Mesendoderm (in vitro differentiated cells): ENCODE data around the gene ABTB1.

Experiments used
- DNase-seq: peaks from one replicate; pipeline ENCODE4 v3.0.0; 2013
- H2AK5ac ChIP-seq: 2 replicates; pipeline ENCODE4 v1.6.1; 2013; ENCODE audit warnings: low read length, inconsistent platforms
- H2BK120ac ChIP-seq: 2 replicates; pipeline ENCODE4 v1.6.1; 2013; ENCODE audit warnings: low read depth, mild to moderate bottlenecking, low read length, moderate library complexity, mixed read lengths
- H2BK15ac ChIP-seq: replicated peaks from 2 replicates; pipeline ENCODE4 v1.6.1; 2013; ENCODE audit warnings: low read depth, mild to moderate bottlenecking, moderate library complexity
- H2BK5ac ChIP-seq: 2 replicates; pipeline ENCODE4 v1.6.1; 2013; ENCODE audit warnings: low read length, inconsistent platforms
- H3K18ac ChIP-seq: 2 replicates; pipeline ENCODE4 v1.6.1; 2013; ENCODE audit warnings: mild to moderate bottlenecking, low read length, mixed read lengths
- H3K23ac ChIP-seq: one replicate; pipeline ENCODE4 v1.6.1; 2013; ENCODE audit warnings: low read length
- H3K27ac ChIP-seq: 2 replicates; pipeline ENCODE4 v1.5.1; 2013; ENCODE audit warnings: low read depth, mild to moderate bottlenecking, inconsistent platforms, low read length, moderate library complexity
- H3K27me3 ChIP-seq: 2 replicates; pipeline ENCODE4 v1.6.1; 2013; ENCODE audit warnings: low read length, control low read depth, mild to moderate bottlenecking, inconsistent platforms; ENCODE audit not compliant: insufficient read depth, poor library complexity
- H3K36me3 ChIP-seq: 2 replicates; pipeline ENCODE4 v1.6.1; 2013; ENCODE audit warnings: low read length, inconsistent platforms; ENCODE audit not compliant: control insufficient read depth, insufficient read depth
- H3K4ac ChIP-seq: one replicate; pipeline ENCODE4 v1.6.1; 2013; ENCODE audit warnings: low read depth, mild to moderate bottlenecking, low read length, moderate library complexity
- H3K4me1 ChIP-seq: 2 replicates; pipeline ENCODE4 v1.6.1; 2013; ENCODE audit warnings: low read depth, low read length, inconsistent platforms; ENCODE audit not compliant: control insufficient read depth
- H3K4me2 ChIP-seq: 2 replicates; pipeline ENCODE4 v1.6.1; 2013; ENCODE audit warnings: low read length
- H3K4me3 ChIP-seq: 2 replicates; pipeline ENCODE4 v1.5.1; 2013; ENCODE audit warnings: mild to moderate bottlenecking, low read length
- H3K56ac ChIP-seq: one replicate; pipeline ENCODE4 v1.6.1; 2013; ENCODE audit warnings: low read length
- H3K79me1 ChIP-seq: 2 replicates; pipeline ENCODE4 v1.6.1; 2013; ENCODE audit warnings: low read length, inconsistent platforms
- H3K79me2 ChIP-seq: 2 replicates; pipeline ENCODE4 v1.6.1; 2013; ENCODE audit warnings: mild to moderate bottlenecking, low read length; ENCODE audit not compliant: control insufficient read depth, insufficient read depth
- H3K9ac ChIP-seq: 2 replicates; pipeline ENCODE4 v1.6.1; 2013; ENCODE audit warnings: low read length, inconsistent platforms
- H4K5ac ChIP-seq: one replicate; pipeline ENCODE4 v1.6.1; 2013; ENCODE audit warnings: low read length
- H4K8ac ChIP-seq: one replicate; pipeline ENCODE4 v1.6.1; 2013; ENCODE audit warnings: low read depth, mild to moderate bottlenecking, control low read depth, low read length, moderate library complexity
- WGBS: extraction: QIAGEN DNeasy Blood & Tissue Kit; methylation state at CpG from one replicate; pipeline ENCODE4 v1.1.7; 2013; ENCODE audit warnings: low lambda C conversion rate, missing lambda C conversion rate; ENCODE audit not compliant: insufficient coverage; ENCODE audit errors: extremely low coverage; 5-methylcytosine and 5-hydroxymethylcytosine counted together

The ABTB1 gene

DNA sequence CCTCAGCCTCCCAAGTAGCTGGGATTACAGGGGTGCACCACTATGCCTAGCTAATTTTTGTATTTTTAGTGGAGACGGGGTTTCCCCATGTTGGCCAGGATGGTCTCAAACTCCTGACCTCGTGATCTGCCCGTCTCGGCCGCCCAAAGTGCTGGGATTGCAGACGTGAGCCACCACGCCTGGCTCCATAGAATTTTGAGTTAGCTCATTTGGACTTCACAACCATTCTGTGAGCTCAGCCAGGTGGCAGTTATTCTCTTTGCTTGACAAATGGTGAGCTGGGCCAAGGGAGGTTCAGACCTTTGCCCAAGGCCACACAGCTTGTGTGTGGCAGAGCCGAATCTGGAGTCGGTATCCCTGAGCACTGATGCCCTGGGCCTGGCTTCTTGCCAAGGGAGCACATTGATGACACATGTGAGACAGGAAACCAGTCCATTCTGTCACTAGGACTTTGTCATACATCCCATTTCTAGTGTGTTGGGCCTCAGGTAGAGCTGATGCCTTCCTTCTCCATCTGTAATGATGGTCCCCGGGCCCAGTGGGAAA, 26.2 kb upstream of the ABTB1 start:
- no peak overlapping the region for H2BK15ac ChIP-seq
- no peaks in the 10 kb centered on the region for H3K36me3 ChIP-seq
- no peaks in the 10 kb centered on the region for H3K4me1 ChIP-seq
- DNase-seq = no peak
- H2AK5ac ChIP-seq = no peak overlapping the region
- H3K27ac ChIP-seq = no peak overlapping the region
- no peak overlapping the region for H2BK5ac ChIP-seq
- no peak overlapping the region for H3K18ac ChIP-seq
- WGBS = no CpG with 5 or more reads among the region's 10 CpGs
- no peaks in the 10 kb centered on the region for H3K79me2 ChIP-seq
- no peak overlapping the region for H2BK120ac ChIP-seq
- no peak overlapping the region for H3K4me2 ChIP-seq
- H3K4ac ChIP-seq = no peak overlapping the region
- H3K56ac ChIP-seq = no peak overlapping the region
- H3K79me1 ChIP-seq = no peaks in the 10 kb centered on the region
- no peak overlapping the region for H3K4me3 ChIP-seq
- H3K27me3 ChIP-seq = no peaks in the 10 kb centered on the region
- no peak overlapping the region for H4K8ac ChIP-seq
- H3K9ac ChIP-seq = no peak overlapping the region
- no peak overlapping the region for H4K5ac ChIP-seq
- no peak overlapping the region for H3K23ac ChIP-seq

DNA sequence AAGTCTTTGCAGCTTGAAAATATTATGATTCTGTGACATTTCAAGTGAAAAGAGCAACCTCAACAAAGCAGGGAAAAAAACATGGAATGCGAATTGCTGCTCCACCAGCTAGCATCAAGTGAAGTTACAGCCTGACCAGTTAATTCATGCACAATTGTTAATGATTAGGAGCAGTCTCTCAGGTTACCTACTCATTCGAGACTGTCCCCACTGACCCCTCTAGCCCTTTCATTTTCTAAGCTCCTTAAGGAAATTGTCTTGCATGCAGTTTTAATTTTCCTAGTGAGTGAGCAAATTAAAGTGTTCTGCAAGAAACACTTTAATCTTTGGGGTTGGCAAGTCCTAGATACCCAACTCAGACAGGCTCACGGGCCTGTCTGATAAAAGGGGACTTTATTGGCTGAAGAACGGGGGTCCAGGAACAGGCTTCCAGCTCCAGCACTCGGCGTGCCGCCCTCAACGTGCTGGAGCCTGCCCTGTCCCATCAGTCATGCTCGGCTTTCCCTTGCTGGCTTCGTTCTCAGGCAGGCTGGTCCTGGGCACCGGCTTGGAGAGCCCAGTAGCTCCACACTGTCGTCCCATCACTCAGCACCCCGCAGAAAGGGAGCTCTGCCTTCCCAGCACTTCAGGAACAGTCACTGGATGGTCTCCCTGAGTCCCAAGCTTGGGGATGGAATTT, 25.4 kb upstream of the ABTB1 start:
- H3K27me3 ChIP-seq = no peaks in the 10 kb centered on the region
- no peaks in the 10 kb centered on the region for H3K79me2 ChIP-seq
- no peak overlapping the region for H3K4me2 ChIP-seq
- H2BK5ac ChIP-seq = no peak overlapping the region
- H3K27ac ChIP-seq = no peak overlapping the region
- no peak overlapping the region for H2AK5ac ChIP-seq
- no peak overlapping the region for H4K5ac ChIP-seq
- no peak overlapping the region for H3K18ac ChIP-seq
- H3K4me1 ChIP-seq = no peaks in the 10 kb centered on the region
- no peak overlapping the region for H2BK15ac ChIP-seq
- no peak overlapping the region for H3K4ac ChIP-seq
- no peak for DNase-seq
- no peaks in the 10 kb centered on the region for H3K79me1 ChIP-seq
- H3K4me3 ChIP-seq = no peak overlapping the region
- H3K23ac ChIP-seq = no peak overlapping the region
- H3K9ac ChIP-seq = no peak overlapping the region
- H4K8ac ChIP-seq = no peak overlapping the region
- no peaks in the 10 kb centered on the region for H3K36me3 ChIP-seq
- H2BK120ac ChIP-seq = no peak overlapping the region
- no peak overlapping the region for H3K56ac ChIP-seq
- WGBS = no CpG with 5 or more reads among the region's 13 CpGs

DNA sequence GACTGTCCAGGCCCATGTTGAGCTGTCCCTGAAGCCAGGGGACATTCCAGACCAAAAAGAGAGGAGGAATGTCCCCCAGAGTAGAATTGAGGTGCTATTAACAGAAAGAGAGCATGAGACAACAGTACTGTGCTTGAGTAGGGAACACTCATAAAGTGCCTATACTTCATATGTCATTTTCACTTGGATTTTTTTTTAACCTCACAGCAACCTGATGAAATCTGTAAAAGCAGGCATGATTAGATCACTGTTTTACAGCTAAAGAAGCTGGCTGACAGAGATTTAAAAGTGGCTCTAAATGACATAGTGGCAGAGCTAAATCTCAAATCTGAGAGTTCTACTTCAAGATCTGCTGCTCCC, 24.9 kb upstream of the ABTB1 start:
- H3K4me2 ChIP-seq = no peak overlapping the region
- no peak overlapping the region for H2BK5ac ChIP-seq
- DNase-seq = no peak
- H4K5ac ChIP-seq = no peak overlapping the region
- H3K23ac ChIP-seq = no peak overlapping the region
- H3K79me2 ChIP-seq = no peaks in the 10 kb centered on the region
- no peak overlapping the region for H3K56ac ChIP-seq
- no peaks in the 10 kb centered on the region for H3K79me1 ChIP-seq
- H3K4me3 ChIP-seq = no peak overlapping the region
- no peak overlapping the region for H3K27ac ChIP-seq
- H3K18ac ChIP-seq = no peak overlapping the region
- no peaks in the 10 kb centered on the region for H3K27me3 ChIP-seq
- H3K4ac ChIP-seq = no peak overlapping the region
- no peaks in the 10 kb centered on the region for H3K36me3 ChIP-seq
- no peak overlapping the region for H3K9ac ChIP-seq
- no peak overlapping the region for H4K8ac ChIP-seq
- H2AK5ac ChIP-seq = no peak overlapping the region
- H2BK15ac ChIP-seq = no peak overlapping the region
- no peaks in the 10 kb centered on the region for H3K4me1 ChIP-seq
- H2BK120ac ChIP-seq = no peak overlapping the region

DNA sequence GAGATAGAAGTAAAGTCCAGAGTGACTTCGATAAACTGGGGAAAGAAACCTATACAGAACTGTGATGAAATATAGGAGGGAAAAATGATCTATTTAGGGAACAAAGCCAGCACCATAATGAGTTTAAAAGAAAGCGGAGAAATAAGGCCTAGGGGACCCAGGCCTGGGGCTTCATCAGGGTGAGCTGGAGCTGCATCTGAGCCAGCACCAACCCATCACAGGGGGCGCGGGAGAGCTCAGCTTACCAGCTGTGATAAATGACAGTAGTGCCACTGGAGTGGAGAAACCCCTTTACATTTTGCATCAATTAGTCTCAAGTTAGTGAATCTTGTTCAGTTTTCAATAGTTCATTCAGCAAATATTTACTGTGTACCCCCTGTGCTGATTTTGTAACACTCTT, 22.5 kb upstream of the ABTB1 start:
- Histone ChIP-seq H2BK5ac (no peak overlapping the region), H3K4me3 (no peak overlapping the region), H4K8ac (no peak overlapping the region), H2BK15ac (no peak overlapping the region), H3K79me2 (no peaks in the 10 kb centered on the region), H3K27ac (no peak overlapping the region), H3K23ac (no peak overlapping the region), H3K79me1 (no peaks in the 10 kb centered on the region), H2AK5ac (no peak overlapping the region), H3K9ac (no peak overlapping the region), H3K18ac (no peak overlapping the region), H4K5ac (no peak overlapping the region), H3K36me3 (no peaks in the 10 kb centered on the region), H3K27me3 (no peaks in the 10 kb centered on the region), H3K4me1 (no peaks in the 10 kb centered on the region), H3K56ac (no peak overlapping the region), H3K4ac (no peak overlapping the region), H2BK120ac (no peak overlapping the region), H3K4me2 (no peak overlapping the region)
- DNase-seq = no peak
- WGBS = no CpG with 5 or more reads among the region's 4 CpGs

DNA sequence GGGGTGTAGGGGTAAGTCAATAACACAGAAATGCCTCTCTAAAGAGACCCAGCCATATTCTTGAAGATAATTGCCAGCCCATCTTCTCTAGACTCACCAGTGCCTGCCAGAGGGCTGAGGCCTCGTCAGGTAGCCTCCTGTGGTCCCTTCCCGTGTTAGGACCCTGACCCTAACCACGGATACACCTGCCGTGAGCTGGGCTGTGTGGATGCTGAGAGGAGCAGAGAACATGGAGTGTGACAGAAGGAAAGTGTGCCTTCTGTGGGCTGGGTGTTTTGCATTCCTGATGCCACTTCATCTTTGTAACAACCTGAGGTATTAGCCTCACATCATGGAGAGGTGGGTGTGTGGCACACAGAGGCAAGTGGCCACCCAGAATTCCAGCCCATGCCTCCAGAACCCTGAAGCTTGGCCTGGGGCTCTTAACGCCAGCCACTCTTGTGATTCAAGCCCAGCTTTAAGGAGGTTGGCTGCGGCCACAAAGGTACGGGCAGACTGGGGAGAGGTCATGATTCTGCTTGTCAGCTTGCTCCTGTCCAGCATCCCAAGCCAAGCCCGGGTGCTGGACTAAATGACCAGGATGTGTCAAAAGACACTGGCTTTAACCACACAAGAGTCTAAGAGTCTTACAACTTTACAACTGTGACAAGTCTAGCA, 21.1 kb upstream of the ABTB1 start:
- H3K79me1 ChIP-seq = no peaks in the 10 kb centered on the region
- no peaks in the 10 kb centered on the region for H3K27me3 ChIP-seq
- H3K36me3 ChIP-seq = no peaks in the 10 kb centered on the region
- no peak overlapping the region for H2BK120ac ChIP-seq
- H3K18ac ChIP-seq = no peak overlapping the region
- H3K4me2 ChIP-seq = no peak overlapping the region
- no peak overlapping the region for H2BK5ac ChIP-seq
- H2AK5ac ChIP-seq = no peak overlapping the region
- no peak for DNase-seq
- WGBS = no CpG with 5 or more reads among the region's 8 CpGs
- H4K5ac ChIP-seq = no peak overlapping the region
- H4K8ac ChIP-seq = no peak overlapping the region
- H3K27ac ChIP-seq = no peak overlapping the region
- H3K79me2 ChIP-seq = no peaks in the 10 kb centered on the region
- no peak overlapping the region for H3K9ac ChIP-seq
- no peak overlapping the region for H3K4me3 ChIP-seq
- no peak overlapping the region for H3K23ac ChIP-seq
- no peak overlapping the region for H2BK15ac ChIP-seq
- no peak overlapping the region for H3K56ac ChIP-seq
- H3K4me1 ChIP-seq = no peaks in the 10 kb centered on the region
- no peak overlapping the region for H3K4ac ChIP-seq
